GM10847 (cell line): Measurements from ENCODE around the gene CORO2A.
A peak's percentile ranks its signal among the peaks of the same experiment; 100 is the strongest.

ENCODE experiments used
- POLR2A ChIP-seq: IDR thresholded peaks from 2 replicates; pipeline ENCODE4 v1.6.1; 2011; ENCODE audit not compliant: insufficient read length; ENCODE audit errors: extremely low read depth

Gene CORO2A

GRCh38 chr9:98129451-98129881, 63.0 kb downstream of the CORO2A start:
- no peak for TF ChIP-seq POLR2A

GRCh38 chr9:98128316-98128715, 64.1 kb downstream of the CORO2A start:
- TF ChIP-seq POLR2A: no peak

- TF ChIP-seq POLR2A: no peak
Measured at GRCh38 chr9:98127226-98127625, 65.2 kb downstream of the CORO2A start.

GRCh38 chr9:98124637-98125426, 67.6 kb downstream of the CORO2A start:
- TF ChIP-seq POLR2A: no peak

GRCh38 chr9:98121058-98121457, 71.4 kb downstream of the CORO2A start:
- TF ChIP-seq POLR2A: no peak

GRCh38 chr9:98120476-98120875, 72.0 kb downstream of the CORO2A start:
- TF ChIP-seq POLR2A: no peak

GRCh38 chr9:98118640-98119601, 73.5 kb downstream of the CORO2A start, which contains the start of gene TRIM14:
Gene TRIM14 (minus strand): TSS chr9:98119222. CDS start chr9:98119188, 34 bp downstream.
- peak; percentile 46 for TF ChIP-seq POLR2A

GRCh38 chr9:98117984-98118639, 74.3 kb downstream of the CORO2A start:
- no peak for TF ChIP-seq POLR2A

GRCh38 chr9:98109052-98109451, 83.4 kb downstream of the CORO2A start:
- TF ChIP-seq POLR2A: no peak

- no peak for TF ChIP-seq POLR2A
Measured at GRCh38 chr9:98108531-98109031, 83.9 kb downstream of the CORO2A start.

- TF ChIP-seq POLR2A: no peak
Measured at GRCh38 chr9:98107926-98108325, 84.5 kb downstream of the CORO2A start.

GRCh38 chr9:98105006-98105405, 87.4 kb downstream of the CORO2A start:
- no peak for TF ChIP-seq POLR2A

GRCh38 chr9:98104445-98104881, 88.0 kb downstream of the CORO2A start:
- TF ChIP-seq POLR2A: no peak

- no peak for TF ChIP-seq POLR2A
Measured at GRCh38 chr9:98101868-98102273, 90.6 kb downstream of the CORO2A start.

GRCh38 chr9:98101416-98101815, 91.0 kb downstream of the CORO2A start:
- TF ChIP-seq POLR2A: no peak
